Mononuclear cell (primary cell): ENCODE measurements around the gene BTBD9. TPM values are rescaled to one million over a fixed set of nuclear protein-coding genes. Genes with fewer than 3 reads are reported as not detected.

Experiments used
- H3K27me3 ChIP-seq: 2 replicates; pipeline ENCODE4 v1.6.0; 2011; ENCODE audit warnings: low read length, control low read depth; ENCODE audit not compliant: insufficient read depth
- H3K4me1 ChIP-seq: 2 replicates; pipeline ENCODE4 v1.5.1; 2011; ENCODE audit warnings: mild to moderate bottlenecking, low read length, control low read depth; ENCODE audit not compliant: insufficient read depth
- H3K4me3 ChIP-seq: 2 replicates; pipeline ENCODE4 v1.5.1; 2011; ENCODE audit warnings: mild to moderate bottlenecking, low read length, moderate library complexity
- H3K9me3 ChIP-seq: 2 replicates; pipeline ENCODE4 v1.5.1; 2011; ENCODE audit warnings: low read depth, mild to moderate bottlenecking, control low read depth, low read length
- total RNA-seq: library from RNA; depleted of rRNA; stranded (reverse); fragments of >200 nt; gene quantifications from one replicate; pipeline ENCODE4 v1.2.3, GENCODE V29; 2012

BTBD9 gene
- 93.7 TPM for total RNA-seq

DNA sequence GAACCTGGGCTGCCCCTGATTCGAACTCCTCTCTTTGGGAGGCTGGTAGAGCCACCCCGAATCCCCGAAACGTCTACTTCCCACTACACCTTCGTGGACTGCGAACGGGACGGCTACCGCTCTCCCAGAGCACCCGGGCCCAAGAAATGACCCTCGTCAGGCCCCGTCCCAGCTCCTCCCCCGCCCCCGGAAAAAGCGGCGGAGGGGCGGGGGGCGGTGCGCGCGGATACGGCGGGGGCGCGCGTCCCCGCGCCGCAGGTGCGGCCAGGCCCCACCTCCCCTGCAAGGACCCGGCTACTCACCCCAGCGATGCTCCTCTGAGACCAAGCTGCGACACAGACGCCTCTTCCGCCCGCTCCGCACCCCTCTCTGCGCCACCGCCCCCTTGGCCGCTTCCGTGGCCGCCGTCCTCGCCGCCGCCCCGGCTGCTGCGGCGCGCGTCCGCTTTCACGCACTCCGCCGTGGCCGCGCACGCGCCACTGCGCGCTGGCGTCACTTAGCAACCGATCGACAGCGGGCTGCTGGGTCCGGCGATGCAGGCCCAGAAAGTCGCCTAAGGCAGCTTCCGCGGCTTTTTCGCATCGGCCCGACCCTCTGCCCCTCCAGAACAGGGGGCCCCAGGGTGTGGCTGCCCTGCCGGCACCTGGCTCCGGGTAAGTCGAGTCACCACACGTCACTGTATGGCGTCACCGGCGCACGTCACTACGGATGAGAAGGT, at the start of gene BTBD9:
Gene BTBD9 (minus strand): TSS at position 432 of the 718 bp plus-strand sequence.
- no peaks in the 10 kb centered on the region for H3K9me3 ChIP-seq
- H3K4me3 ChIP-seq, result peak within 1 kb of the TSS; percentile 93
- H3K27me3 ChIP-seq, result no peaks in the 10 kb centered on the region
- H3K4me1 ChIP-seq, result peaks cover 21% of the 10 kb centered on the region

- Histone ChIP-seq H3K4me3 (no peak overlapping the region), H3K4me1 (peaks cover 5% of the 10 kb centered on the region), H3K27me3 (no peaks in the 10 kb centered on the region), H3K9me3 (no peaks in the 10 kb centered on the region)
These were observed 48.9 kb upstream of the BTBD9 start for GRCh38 chr6:38688579-38689087.

DNA sequence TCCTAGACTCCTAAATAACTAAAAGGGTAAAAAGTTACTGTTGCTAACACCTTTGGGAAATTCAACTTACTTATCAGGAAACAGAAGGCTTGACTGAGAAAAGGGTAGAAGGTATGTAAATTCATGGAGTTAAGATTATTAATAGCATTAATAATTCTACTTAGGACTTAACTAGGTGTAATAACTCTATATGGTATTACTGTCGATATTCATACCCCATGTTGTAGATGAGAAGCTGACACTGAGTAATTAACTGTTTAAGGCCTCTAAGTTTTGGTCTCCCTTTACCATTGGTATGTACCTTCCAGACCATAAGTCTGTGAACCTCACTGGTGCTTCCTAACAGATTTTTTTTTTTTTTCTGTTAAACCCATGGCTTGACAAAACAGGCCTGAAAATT, 47.8 kb upstream of the BTBD9 start:
- no peaks in the 10 kb centered on the region for H3K9me3 ChIP-seq
- H3K27me3 ChIP-seq, result no peaks in the 10 kb centered on the region
- no peak overlapping the region for H3K4me3 ChIP-seq

GRCh38 chr6:38687043-38687353, 47.3 kb upstream of the BTBD9 start:
- no peaks in the 10 kb centered on the region for H3K27me3 ChIP-seq
- H3K9me3 ChIP-seq, result no peaks in the 10 kb centered on the region
- H3K4me1 ChIP-seq, result peaks cover 5% of the 10 kb centered on the region
- H3K4me3 ChIP-seq, result no peak overlapping the region

More for the DNA sequence above, 47.8 kb upstream of the BTBD9 start:
- peaks cover 5% of the 10 kb centered on the region for H3K4me1 ChIP-seq

- Histone ChIP-seq H3K4me3 (no peak overlapping the region), H3K27me3 (no peaks in the 10 kb centered on the region), H3K9me3 (no peaks in the 10 kb centered on the region), H3K4me1 (peaks cover 5% of the 10 kb centered on the region)
These were observed 46.7 kb upstream of the BTBD9 start for GRCh38 chr6:38686270-38687042.

DNA sequence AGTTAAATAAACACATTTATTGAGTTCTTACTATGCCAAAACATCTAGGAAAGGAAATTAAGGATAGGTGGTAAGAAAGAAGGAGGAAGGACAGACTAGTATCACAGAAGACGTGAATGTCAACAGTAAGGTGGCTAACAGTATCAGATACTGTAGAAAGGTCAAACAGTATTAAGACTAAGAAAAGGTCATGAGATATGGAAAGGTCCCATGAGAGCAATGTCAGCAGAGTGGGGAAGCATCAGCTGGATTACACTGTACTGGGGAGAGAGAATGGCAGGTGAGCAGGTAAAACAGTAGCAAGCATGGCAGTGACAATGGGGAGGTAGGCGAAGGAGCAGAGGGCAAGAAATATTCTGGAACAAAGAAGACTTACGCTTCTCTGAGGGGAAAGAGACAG, 45.2 kb upstream of the BTBD9 start:
- Histone ChIP-seq H3K27me3 (no peaks in the 10 kb centered on the region), H3K9me3 (no peaks in the 10 kb centered on the region), H3K4me3 (no peak overlapping the region), H3K4me1 (peaks cover 5% of the 10 kb centered on the region)

DNA sequence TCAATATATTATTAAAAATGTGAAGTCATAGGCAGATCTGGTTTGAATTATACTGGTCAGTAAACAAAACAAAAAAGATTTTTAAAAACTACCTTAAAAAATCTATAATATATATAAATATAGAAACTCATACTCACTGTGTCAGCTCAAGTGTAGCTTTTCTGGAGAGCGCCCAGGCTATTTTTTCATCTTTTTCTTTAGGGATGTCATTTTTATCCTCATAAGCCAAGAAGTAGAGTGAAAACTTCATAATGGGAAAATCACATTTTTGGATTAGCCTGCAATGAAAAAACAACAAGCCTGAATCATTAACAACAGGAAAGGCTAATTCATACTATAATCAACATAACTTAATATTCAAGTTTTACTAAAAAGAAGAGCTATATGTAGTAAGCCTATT, 44.5 kb upstream of the BTBD9 start:
- Histone ChIP-seq H3K27me3 (no peaks in the 10 kb centered on the region), H3K9me3 (no peaks in the 10 kb centered on the region), H3K4me1 (peaks cover 5% of the 10 kb centered on the region), H3K4me3 (no peak overlapping the region)

GRCh38 chr6:38681850-38682249, 42.1 kb upstream of the BTBD9 start:
- Histone ChIP-seq H3K4me3 (no peak overlapping the region), H3K4me1 (peaks cover 10% of the 10 kb centered on the region), H3K27me3 (no peaks in the 10 kb centered on the region), H3K9me3 (no peaks in the 10 kb centered on the region)

- H3K9me3 ChIP-seq, result no peaks in the 10 kb centered on the region
- H3K4me1 ChIP-seq, result peaks cover 13% of the 10 kb centered on the region
- H3K27me3 ChIP-seq, result no peaks in the 10 kb centered on the region
- no peak overlapping the region for H3K4me3 ChIP-seq
These were observed 39.9 kb upstream of the BTBD9 start for GRCh38 chr6:38679668-38680067.

DNA sequence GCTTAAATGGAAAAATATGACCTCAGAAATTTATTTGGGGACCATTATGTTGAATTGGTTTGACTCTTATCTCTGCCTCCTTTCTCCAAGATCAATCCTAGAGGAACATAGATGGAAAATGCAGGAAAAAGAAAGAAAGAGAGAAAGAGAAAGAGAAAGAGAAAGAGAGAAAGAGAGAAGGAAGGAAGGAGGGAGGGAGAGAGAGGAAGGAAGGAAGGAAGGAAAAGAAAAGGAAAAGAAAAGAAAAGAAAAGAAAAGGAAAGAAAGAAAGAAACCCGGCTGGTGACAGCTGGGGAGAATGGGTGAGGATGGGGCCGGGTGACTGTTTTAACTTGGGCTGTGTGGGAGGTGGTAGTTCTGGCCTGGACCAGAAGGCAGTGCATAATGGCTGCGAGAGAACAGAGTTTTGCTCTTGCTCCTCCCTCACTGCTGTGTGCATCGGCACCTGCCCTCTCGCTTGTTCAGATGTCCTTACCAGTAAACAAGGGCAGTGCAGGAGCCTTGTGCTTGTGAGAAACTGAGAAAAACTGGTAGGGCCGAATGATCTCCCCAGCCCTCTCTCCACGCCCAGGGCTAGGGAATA, 38.5 kb upstream of the BTBD9 start:
- Histone ChIP-seq H3K4me3 (no peak overlapping the region), H3K9me3 (no peaks in the 10 kb centered on the region), H3K27me3 (no peaks in the 10 kb centered on the region), H3K4me1 (peaks cover 23% of the 10 kb centered on the region)

DNA sequence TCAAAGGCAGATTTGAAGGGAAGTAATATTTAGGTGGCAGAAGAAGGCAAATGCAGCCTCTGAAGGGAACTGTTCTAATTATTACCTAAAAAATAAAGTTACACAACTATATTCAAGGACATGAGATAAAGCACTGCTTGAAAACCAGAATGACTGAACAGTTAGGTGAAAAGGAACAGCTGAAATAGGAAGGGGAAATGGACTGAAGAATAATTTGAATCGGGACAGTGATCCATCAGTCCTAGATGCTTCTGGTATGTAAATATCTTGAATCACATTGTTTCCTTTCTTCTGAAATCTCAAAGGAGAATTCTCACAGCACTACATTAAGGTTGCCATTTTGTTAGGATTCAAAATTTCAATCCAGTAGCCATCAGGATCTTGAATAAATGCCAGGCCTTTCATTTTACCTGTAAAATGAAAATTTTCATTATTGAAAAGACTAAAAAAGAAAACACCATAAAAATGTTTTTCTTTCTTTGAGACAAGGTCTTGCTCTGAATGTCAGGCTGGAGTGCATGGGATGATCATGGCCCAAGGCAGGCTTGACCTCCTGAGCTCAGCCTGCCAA, 37.3 kb upstream of the BTBD9 start:
- H3K4me1 ChIP-seq, result peaks cover 24% of the 10 kb centered on the region
- H3K27me3 ChIP-seq, result no peaks in the 10 kb centered on the region
- H3K9me3 ChIP-seq, result no peaks in the 10 kb centered on the region
- H3K4me3 ChIP-seq, result no peak overlapping the region

- no peak overlapping the region for H3K4me3 ChIP-seq
- no peaks in the 10 kb centered on the region for H3K9me3 ChIP-seq
- H3K4me1 ChIP-seq, result peaks cover 24% of the 10 kb centered on the region
- H3K27me3 ChIP-seq, result no peaks in the 10 kb centered on the region
These were observed 36.7 kb upstream of the BTBD9 start for GRCh38 chr6:38676236-38676973.

GRCh38 chr6:38673397-38674165, 33.9 kb upstream of the BTBD9 start:
- no peak overlapping the region for H3K4me3 ChIP-seq

GRCh38 chr6:38671885-38672467, 32.2 kb upstream of the BTBD9 start:
- peaks cover 14% of the 10 kb centered on the region for H3K4me1 ChIP-seq

More at GRCh38 chr6:38673397-38674165, 33.9 kb upstream of the BTBD9 start:
- H3K4me1 ChIP-seq, result peaks cover 24% of the 10 kb centered on the region
- H3K27me3 ChIP-seq, result no peaks in the 10 kb centered on the region
- H3K9me3 ChIP-seq, result no peaks in the 10 kb centered on the region

More at GRCh38 chr6:38671885-38672467, 32.2 kb upstream of the BTBD9 start:
- Histone ChIP-seq H3K4me3 (no peak overlapping the region), H3K9me3 (no peaks in the 10 kb centered on the region), H3K27me3 (no peaks in the 10 kb centered on the region)
